Sigmoid colon (tissue), 4 donors: ENCODE measurements around the gene HOXB13.

ENCODE experiments used
- CTCF ChIP-seq, 4 experiments: fragments of 450-650 bp in 3 of 4; fragments of 200-600 bp in 1 of 4; IDR thresholded peaks; one replicate each; pipeline ENCODE4 v1.5.1; 2016 to 2019; ENCODE audit warnings: antibody characterized with exemption in 4 of 4, mild to moderate bottlenecking in 3 of 4, moderate library complexity in 2 of 4
- POLR2A ChIP-seq, 2 donors: fragments of 450-650 bp; IDR thresholded peaks; one replicate each; pipeline ENCODE4 v1.6.1; 2016; ENCODE audit warnings: antibody characterized with exemption in 2 of 2, mild to moderate bottlenecking in 2 of 2, moderate library complexity in 2 of 2
- POLR2AphosphoS5 ChIP-seq, 4 donors: sonication (generic); formaldehyde crosslinking; IDR thresholded peaks; one replicate each; pipeline ENCODE4 v1.6.1; 2017; ENCODE audit warnings: antibody characterized with exemption in 4 of 4

DNA sequence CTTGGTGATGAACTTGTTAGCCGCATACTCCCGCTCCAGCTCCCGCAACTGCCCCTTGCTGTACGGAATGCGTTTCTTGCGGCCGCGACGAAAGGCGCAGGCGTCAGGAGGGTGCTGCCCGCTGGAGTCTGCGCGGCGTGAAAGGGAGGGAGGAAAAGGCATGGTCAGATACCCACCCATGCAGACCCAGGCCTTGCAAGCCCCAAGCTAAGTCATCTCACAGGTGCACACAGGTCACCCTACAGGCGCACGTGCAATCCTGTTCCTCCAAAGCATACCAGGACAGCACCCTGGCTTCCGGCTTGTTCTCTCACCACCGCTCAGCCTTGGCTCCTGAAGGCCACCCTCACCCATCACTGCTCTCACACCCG lies 1.6 kb downstream of the HOXB13 start:
- TF ChIP-seq CTCF (IDR thresholded peaks at IDR 0.05), result no peak
- TF ChIP-seq POLR2A (IDR thresholded peaks at IDR 0.05), result no peak
- no peak for TF ChIP-seq POLR2AphosphoS5 (IDR thresholded peaks at IDR 0.05)
